Spleen (tissue), 11 donors: ENCODE data around the gene UTS2R. TPM values are rescaled to one million over a fixed set of nuclear protein-coding genes. Genes with fewer than 3 reads are reported as not detected.

Experiments
- DNase-seq: peaks from one replicate; pipeline ENCODE4 v3.0.0-alpha.2; 2020
- H3K27ac ChIP-seq, 8 donors: fragments of 200-600 bp; sonication (generic) in 7 of 8; 1 replicate in 4 of 8; 2 replicates in 4 of 8; pipeline versions ENCODE4 v1.5.0 to v1.8.0; 2016 to 2021; ENCODE audit warnings: inconsistent platforms in 4 of 8, mild to moderate bottlenecking in 4 of 8, moderate library complexity in 1 of 8
- H3K27me3 ChIP-seq, 7 donors: fragments of 200-600 bp; sonication (generic) in 6 of 7; replicated peaks in 1 of 7; 1 replicate in 4 of 7; 2 replicates in 3 of 7; pipeline versions ENCODE4 v1.5.0 to v1.8.0; 2016 to 2021; ENCODE audit warnings: inconsistent platforms in 3 of 7, mild to moderate bottlenecking in 1 of 7
- H3K36me3 ChIP-seq, 6 donors: fragments of 200-600 bp; sonication (generic) in 5 of 6; 1 replicate in 4 of 6; 2 replicates in 2 of 6; pipeline versions ENCODE4 v1.5.0 to v1.8.0; 2016 to 2021; ENCODE audit warnings: inconsistent platforms in 2 of 6
- H3K4me1 ChIP-seq, 6 donors: fragments of 200-600 bp; sonication (generic) in 5 of 6; 1 replicate in 3 of 6; 2 replicates in 3 of 6; pipeline versions ENCODE4 v1.5.0 to v1.8.0; 2016 to 2021; ENCODE audit warnings: inconsistent platforms in 3 of 6
- H3K4me3 ChIP-seq, 8 donors: fragments of 200-600 bp; sonication (generic) in 7 of 8; 1 replicate in 4 of 8; 2 replicates in 4 of 8; pipeline versions ENCODE4 v1.5.0 to v1.8.0; 2016 to 2021; ENCODE audit warnings: inconsistent platforms in 4 of 8, mild to moderate bottlenecking in 4 of 8, moderate library complexity in 2 of 8
- H3K9me3 ChIP-seq, 8 donors: fragments of 200-600 bp; sonication (generic) in 7 of 8; 1 replicate in 4 of 8; 2 replicates in 4 of 8; pipeline versions ENCODE4 v1.5.0 to v1.8.0; 2016 to 2021; ENCODE audit warnings: inconsistent platforms in 4 of 8
- CTCF ChIP-seq, 11 experiments: fragments of 200-600 bp in 7 of 11; fragments of 450-650 bp in 4 of 11; sonication (generic) in 4 of 11; IDR thresholded peaks in 8 of 11; conservative IDR thresholded peaks in 3 of 11; 1 replicate in 7 of 11; 2 replicates in 4 of 11; pipeline versions ENCODE4 v1.4.0 to v1.8.0; 2016 to 2021; ENCODE audit warnings: antibody characterized with exemption in 11 of 11, inconsistent platforms in 4 of 11, mild to moderate bottlenecking in 1 of 11
- POLR2A ChIP-seq, 3 donors: fragments of 450-650 bp; IDR thresholded peaks; one replicate each; pipeline ENCODE4 v1.5.1; 2017; ENCODE audit warnings: antibody characterized with exemption in 3 of 3, mild to moderate bottlenecking in 1 of 3
- POLR2AphosphoS5 ChIP-seq, 3 donors: sonication (generic); formaldehyde crosslinking; IDR thresholded peaks; one replicate each; pipeline ENCODE4 v1.5.1; 2017; ENCODE audit warnings: antibody characterized with exemption in 3 of 3
- WGBS, 5 donors: extraction: QIAGEN DNeasy Blood & Tissue Kit in 3 of 5; methylation state at CpG; one replicate each; pipeline versions ENCODE4 v1.1.5 to v1.1.7; 2013 to 2018; 5-methylcytosine and 5-hydroxymethylcytosine counted together
- intact Hi-C: fragments of 100-400 bp; cut with DNase I; formaldehyde crosslinking; loops from one replicate; pipeline ENCODE4 v1.15.0; 2023; ENCODE audit warnings: low total_unique reads
- polyA plus RNA-seq, 3 donors: library from polyadenylated mRNA; stranded (reverse); fragments of 200-250 nt; gene quantifications; one replicate each; pipeline ENCODE4 v1.2.1, GENCODE V29; 2013
- total RNA-seq, 7 donors: library from RNA; depleted of rRNA in 3 of 7; stranded (reverse); fragments of >200 nt in 3 of 7; fragmentation: NEBNext Ultra II Directional in 4 of 7; extraction: Animal tissue kit (Norgen Biotek cat#: 25700) in 4 of 7; gene quantifications; one replicate each; pipeline versions ENCODE4 v1.1.0 to v1.2.1, GENCODE V29; 2016 to 2021
- donor health status: healthy with polysubstance abuse.
- donor health status: DM: no; HTN: no; CAD: no; lungs with moderate emphysema.
- donor health status: DM: no; HTN: no; CAD: no.
- donor health status: Bipolar disorder and iron deficiency.
- donor health status: healthy.
- donor health status: DM: no; HTN: no; CAD: no.
- donor health status: DM: yes; HTN: yes; CAD: no.

Gene UTS2R
- total and polyA plus RNA-seq, 10 donors = 0.26 to 3.1 (median 0.60) TPM; not detected in 5

GRCh38 chr17:82355770-82356427 is 15.7 kb upstream of the UTS2R start:
- no peak for TF ChIP-seq POLR2AphosphoS5 (IDR thresholded peaks at IDR 0.05)
- no peak for TF ChIP-seq CTCF (IDR thresholded peaks at IDR 0.05 in 8 of 11, conservative IDR thresholded peaks at IDR 0.05 in 3 of 11)
- no peak for TF ChIP-seq POLR2A (IDR thresholded peaks at IDR 0.05)
- no peak for DNase-seq
- Histone ChIP-seq H3K27me3 (peaks cover 0 to 68% (median 7%) of the 10 kb centered on the region in 7 donors), H3K4me1 (peaks cover 3 to 19% (median 6%) of the 10 kb centered on the region in 6 donors), H3K4me3 (no peak overlapping the region), H3K36me3 (no peaks in the 10 kb centered on the region), H3K27ac (no peak overlapping the region), H3K9me3 (no peaks in the 10 kb centered on the region)
- intact Hi-C loops = no loop called here
- WGBS, 5 donors = 68 to 100% (median 79%) methylated on average over 4 to 11 of the region's 11 CpGs

DNA sequence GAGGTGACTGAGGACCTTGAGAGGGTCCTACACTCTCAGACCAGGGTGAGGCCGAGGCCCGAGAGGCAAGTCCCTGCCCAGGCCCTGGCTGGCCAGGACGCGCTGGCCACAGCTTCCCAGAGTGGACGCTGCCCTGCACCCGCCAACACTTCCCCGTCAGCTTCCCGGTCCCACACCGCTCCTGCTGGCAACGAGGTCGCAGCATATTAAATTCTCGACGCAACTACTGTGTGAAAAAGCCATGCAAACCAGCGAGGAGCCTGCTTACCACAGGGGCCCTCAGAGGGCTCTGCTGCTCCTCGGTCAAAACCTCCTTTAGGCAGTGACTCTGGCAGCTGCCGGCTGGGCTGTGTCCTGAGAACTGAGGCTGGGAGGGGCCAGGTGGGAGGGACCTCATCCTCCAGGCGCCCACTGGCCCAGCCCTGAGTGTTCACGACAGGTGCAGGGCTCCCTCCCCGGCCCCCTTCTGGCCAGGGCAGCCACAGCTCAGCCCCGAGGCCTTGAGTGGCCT is 14.7 kb upstream of the UTS2R start:
- 59 to 73% (median 68%) methylated on average over 19 to 20 of the region's 20 CpGs for WGBS, 5 donors
- H3K9me3 ChIP-seq = no peaks in the 10 kb centered on the region
- H3K4me1 ChIP-seq = peaks cover 2 to 11% (median 3%) of the 10 kb centered on the region in 6 donors
- no peaks in the 10 kb centered on the region for H3K36me3 ChIP-seq
- intact Hi-C loops = no loop called here
- H3K27me3 ChIP-seq = peaks cover 0 to 60% (median 7%) of the 10 kb centered on the region in 7 donors
- peak; percentile 73 for DNase-seq
- H3K4me3 ChIP-seq = no peak overlapping the region
- no peak overlapping the region for H3K27ac ChIP-seq
- TF ChIP-seq POLR2AphosphoS5 (IDR thresholded peaks at IDR 0.05) (no peak), POLR2A (IDR thresholded peaks at IDR 0.05) (no peak), CTCF (IDR thresholded peaks at IDR 0.05 in 8 of 11, conservative IDR thresholded peaks at IDR 0.05 in 3 of 11) (no peak)

- no peaks in the 10 kb centered on the region for H3K36me3 ChIP-seq
- H3K4me1 ChIP-seq = peaks cover 0 to 6% (median 0%) of the 10 kb centered on the region in 6 donors
- DNase-seq = no peak
- H3K9me3 ChIP-seq = no peaks in the 10 kb centered on the region
- WGBS, 5 donors = 67 to 92% (median 73%) methylated on average over 1 to 2 of the region's 2 CpGs
- H3K27me3 ChIP-seq = peaks cover 0 to 55% (median 7%) of the 10 kb centered on the region in 7 donors
- intact Hi-C loops = no loop called here
- no peak for TF ChIP-seq POLR2AphosphoS5 (IDR thresholded peaks at IDR 0.05)
- TF ChIP-seq POLR2A (IDR thresholded peaks at IDR 0.05) = no peak
- TF ChIP-seq CTCF (IDR thresholded peaks at IDR 0.05 in 8 of 11, conservative IDR thresholded peaks at IDR 0.05 in 3 of 11) = no peak
- H3K4me3 ChIP-seq = no peak overlapping the region
- no peak overlapping the region for H3K27ac ChIP-seq
These were observed 14.2 kb upstream of the UTS2R start for GRCh38 chr17:82357394-82357793.
